GM18870 (cell line): ENCODE data around the gene CYSTM1.

Experiments
- ATAC-seq: cut with Tn5 transposase; IDR thresholded peaks from one replicate; pipeline ENCODE4 v1.9.1; 2021; ENCODE audit warnings: moderate library complexity; ENCODE audit not compliant: unreplicated experiment

Gene CYSTM1

DNA sequence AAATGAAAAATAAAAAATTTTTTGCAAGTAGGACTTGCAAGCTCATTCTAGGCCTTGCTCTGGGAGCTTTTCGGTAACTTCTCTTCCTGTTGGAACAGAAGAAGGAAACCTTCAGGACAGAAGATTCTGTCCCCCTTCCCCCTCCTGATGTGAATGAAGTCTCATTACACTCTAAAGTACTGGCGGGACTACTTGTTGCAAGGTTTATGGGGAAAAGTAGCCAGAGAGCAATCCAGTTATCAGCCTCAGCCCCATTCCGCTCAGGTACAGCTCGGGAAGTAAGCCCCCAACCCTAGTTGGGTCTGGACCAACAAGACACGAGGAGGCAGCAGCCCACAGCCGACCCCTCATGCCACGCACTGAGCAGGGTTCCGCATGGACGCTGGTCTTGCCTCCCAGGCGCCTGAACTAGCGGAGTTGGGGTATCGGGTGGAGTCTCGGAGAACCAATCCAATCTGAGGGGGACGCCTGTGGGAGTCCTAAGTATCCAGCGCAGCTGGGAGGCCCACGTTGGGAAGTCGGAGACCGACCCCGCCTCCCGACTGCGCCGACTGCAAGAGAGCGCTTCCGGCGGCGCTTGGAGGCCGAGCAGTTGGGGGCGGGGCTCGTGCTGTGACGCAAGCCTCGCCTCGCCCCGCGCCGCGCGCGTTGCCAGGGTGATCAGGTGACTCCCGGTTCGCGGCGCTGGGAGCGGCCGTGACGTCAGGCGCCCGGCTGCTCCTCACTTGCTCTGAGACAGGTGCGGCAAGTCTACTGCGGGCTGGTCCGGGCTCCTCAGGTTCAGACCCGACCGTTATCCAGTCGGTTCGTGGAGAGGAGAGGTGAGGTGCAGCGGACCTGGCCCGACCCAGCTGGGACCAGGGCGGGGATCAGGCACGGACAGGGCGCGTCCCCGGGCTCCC lies at the start of gene CYSTM1:
Gene CYSTM1, plus strand, starts transcription at position 724 of the 902 bp plus-strand sequence. CDS start 19,278 bp downstream, outside the sequence.
- ATAC-seq, result peak; percentile 78

GRCh38 chr5:140125637-140126036 lies 49.4 kb upstream of the CYSTM1 start, which contains the start of gene IGIP:
Gene IGIP, plus strand, starts transcription at chr5:140125937. Its CDS starts 2,540 bp downstream, at chr5:140128477.
- ATAC-seq, result no peak

DNA sequence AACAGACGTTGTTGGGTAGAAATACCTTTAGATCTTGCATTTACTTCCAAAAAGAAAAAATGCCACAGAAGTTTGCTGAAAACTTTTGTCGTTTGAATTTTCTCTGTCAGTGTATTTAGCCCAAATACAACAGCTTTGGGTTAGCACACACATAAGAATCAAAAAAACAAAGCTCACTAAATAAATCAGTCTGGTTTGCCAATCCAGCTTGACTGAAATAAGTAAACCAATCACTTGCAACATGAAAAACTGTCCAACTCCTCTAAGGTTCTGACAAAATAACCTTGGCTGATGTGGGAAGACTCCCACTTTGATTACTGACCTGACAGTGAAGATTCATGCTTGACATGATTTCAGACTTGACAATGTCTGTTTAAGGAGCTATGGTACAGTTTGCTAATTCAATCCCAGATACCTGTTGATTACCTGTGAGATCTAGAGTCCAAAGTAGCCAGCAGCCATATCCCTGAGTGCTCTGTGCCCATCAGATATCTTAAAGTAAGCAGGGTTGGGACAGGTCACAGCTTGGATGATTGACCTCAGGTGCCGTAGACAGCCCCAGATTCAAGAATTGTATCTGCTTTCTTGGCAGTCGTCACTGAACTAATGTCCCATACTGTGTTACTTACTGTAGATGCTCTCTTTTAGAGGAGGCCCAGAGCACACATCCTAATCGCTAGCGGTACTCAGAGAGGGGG lies 48.5 kb upstream of the CYSTM1 start:
- no peak for ATAC-seq

DNA sequence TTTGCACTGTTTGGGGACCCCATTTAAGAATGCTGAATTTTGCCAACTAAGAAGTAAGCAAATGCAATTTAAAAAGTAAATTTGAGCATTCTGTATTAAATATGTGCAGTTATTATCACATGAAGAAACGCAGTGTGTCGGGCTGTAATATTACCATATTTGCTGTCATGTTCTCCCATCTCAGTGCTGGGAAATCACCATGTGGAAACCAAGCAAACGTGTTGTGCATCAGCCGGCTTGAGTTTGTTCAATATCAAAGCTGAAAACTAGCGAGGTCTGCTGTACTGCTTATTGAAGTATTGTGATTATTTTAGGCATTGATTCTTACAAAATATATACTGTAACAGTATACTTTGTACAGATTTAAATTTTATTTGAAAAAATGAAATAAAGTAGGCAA lies 46.6 kb upstream of the CYSTM1 start:
- no peak for ATAC-seq

DNA sequence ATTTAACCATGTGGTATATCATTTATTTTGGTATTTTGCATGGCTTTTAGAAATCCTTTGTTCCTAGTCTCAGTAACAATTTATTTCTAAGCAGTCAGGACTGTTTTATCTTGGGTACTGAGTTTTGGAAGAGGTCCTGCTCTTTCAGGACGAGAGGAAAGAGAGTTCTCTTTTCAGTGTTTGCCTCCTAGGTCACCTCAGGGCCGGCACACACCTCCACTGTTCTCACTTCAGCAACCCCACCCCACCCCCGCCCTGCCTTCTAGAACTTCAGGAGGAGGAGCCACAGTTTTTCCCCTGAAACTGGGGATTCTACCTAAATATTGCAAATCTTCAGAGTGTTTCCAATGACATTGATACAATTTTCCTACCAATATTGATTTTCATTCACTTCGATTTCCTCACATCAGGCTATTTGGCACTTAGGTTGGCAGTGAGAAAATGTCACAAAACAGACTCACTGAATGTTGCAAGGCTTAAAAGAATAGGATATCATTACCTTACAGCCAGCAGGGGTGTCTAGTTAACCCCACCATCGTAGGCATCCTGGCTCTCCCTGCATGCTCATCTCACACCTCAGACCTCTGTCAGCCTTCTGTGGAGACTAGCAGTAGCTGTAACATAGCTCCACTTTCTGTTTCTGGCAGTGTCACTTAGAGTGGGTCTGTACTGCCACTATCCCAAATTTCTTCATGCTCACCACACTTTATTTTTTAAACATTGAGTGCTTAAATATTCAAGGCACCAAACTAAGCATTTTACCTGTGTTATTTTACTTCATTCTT lies 43.8 kb upstream of the CYSTM1 start:
- no peak for ATAC-seq

DNA sequence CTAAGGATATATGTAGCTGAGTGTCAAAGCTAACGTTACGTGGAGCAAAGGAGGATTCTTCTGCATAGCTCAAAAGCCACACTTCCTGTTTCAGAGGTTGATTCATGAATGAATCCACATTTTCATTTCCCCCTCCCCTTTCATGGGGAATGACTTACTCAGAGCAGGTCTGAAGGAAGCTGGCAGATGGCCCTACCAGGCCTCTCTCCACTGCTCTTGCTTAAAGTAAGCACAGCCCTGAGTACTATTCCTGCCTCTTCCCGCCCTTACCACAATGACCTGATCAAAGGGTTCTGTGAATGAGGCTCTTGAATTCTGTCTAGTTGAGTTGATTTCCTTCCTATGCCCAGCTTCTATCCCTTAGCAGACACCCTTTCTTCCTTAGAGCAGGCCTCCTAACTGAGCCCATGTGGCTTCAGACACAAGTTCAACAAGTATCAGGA lies 43.0 kb upstream of the CYSTM1 start:
- ATAC-seq, result no peak

DNA sequence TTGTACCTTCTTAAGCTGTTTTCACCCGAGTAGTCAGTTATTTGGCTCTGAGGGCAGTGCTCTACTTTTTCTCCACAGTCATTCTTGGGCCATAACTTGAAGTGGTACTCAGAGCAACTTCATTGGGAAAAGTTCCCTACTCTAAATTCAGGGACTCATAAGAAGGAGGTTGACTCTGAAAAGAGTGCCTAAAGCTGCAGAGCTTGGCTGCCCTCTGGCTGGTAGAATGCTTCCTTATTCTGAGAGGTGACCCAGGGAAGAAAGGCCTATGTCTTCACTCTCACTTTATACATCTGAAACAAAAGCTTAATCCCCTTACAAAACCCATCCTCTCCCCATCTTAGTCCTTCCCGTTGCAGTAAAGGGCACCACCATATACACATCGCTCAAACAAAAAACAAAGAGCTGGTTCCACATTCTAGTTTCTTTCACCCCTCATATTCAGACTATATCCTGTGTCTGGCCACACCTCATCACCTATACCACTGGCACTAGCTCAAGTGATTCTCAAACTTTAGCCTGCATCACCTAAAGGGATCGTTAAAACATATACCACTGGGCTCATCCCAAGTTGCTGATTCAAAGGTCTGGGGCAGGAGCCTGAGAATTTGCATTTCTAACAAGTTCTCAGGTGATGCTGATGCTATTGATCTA lies 41.3 kb upstream of the CYSTM1 start:
- no peak for ATAC-seq

- no peak for ATAC-seq
Measured at GRCh38 chr5:140134277-140134935, 40.6 kb upstream of the CYSTM1 start.

DNA sequence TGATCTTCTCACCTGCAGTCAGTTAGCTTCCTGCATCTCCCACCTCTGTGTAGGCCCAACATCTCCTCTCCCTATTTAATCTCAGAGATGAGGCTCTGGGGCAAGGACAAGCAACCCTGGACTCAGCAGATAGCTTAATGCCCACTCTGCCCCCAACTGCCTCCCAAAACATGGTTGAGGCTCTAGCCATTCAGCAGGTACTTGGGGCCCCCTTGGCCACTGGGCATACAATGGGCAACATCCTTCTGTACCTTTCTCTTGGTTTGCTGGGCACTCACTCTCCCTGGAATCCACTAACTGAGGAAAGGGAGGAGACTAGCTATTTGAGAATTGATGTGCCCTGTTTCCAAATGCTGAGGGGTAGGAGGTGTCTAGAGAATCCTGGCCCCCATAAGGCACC lies 39.9 kb upstream of the CYSTM1 start:
- no peak for ATAC-seq

DNA sequence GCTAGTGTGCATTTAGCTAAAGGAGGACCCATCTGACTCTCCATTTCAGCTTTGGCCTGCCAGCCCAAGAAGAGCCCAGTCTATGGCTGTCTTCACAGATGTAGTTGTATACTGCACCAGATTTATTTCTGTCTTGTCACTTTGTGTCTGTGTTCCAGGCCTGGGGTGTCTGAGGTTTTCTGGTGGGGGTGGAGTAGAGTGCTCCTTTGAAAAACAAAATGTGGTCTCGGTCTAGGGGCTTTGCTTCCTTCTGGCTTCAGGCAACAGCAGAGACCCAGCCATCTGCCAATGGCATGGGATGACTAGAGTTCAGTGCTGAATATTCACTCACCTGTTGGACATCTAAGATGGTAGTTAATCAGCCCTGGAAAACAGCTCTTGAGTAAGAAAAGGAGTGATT lies 38.4 kb upstream of the CYSTM1 start:
- no peak for ATAC-seq

GRCh38 chr5:140140435-140140834 lies 34.6 kb upstream of the CYSTM1 start:
- ATAC-seq, result no peak

GRCh38 chr5:140141241-140141640 lies 33.7 kb upstream of the CYSTM1 start:
- ATAC-seq, result no peak

GRCh38 chr5:140142246-140142645 lies 32.7 kb upstream of the CYSTM1 start:
- no peak for ATAC-seq

GRCh38 chr5:140142856-140143255 lies 32.1 kb upstream of the CYSTM1 start:
- ATAC-seq, result no peak

DNA sequence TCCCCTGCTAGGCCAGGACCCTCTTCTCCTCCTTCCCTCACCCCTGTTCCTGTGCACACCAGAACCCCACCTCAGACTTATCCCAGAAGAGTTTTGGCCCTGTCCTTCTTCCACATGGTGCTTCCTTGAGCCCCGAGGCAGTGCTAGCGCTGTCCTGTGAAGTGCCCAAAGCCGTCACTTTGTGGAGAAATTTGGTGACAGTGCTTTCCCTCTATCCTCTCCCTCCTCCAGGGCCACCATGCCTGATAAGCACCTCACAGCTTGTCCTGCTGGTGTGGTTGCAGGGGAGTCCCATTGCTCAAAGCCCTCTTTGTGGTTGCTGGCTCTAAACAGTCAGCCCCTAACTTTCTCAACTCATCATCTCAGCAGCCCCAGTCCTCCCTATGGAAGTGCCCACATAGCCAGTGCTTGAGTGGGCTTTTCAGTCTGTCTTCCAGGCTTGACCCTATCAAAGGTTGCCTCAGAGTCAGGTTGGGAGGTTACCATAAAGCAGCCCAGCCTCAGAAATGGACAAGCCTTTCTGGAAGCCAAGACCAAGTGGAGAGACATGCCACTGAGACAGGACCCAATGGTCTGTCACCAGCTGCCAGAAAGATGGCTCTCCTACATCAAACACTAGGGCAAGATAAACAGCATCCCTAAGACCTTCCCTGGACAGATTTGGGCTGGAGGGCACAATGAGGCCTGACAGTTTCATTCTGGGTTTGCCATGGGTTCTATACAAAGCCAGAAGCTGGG lies 31.3 kb upstream of the CYSTM1 start:
- no peak for ATAC-seq

DNA sequence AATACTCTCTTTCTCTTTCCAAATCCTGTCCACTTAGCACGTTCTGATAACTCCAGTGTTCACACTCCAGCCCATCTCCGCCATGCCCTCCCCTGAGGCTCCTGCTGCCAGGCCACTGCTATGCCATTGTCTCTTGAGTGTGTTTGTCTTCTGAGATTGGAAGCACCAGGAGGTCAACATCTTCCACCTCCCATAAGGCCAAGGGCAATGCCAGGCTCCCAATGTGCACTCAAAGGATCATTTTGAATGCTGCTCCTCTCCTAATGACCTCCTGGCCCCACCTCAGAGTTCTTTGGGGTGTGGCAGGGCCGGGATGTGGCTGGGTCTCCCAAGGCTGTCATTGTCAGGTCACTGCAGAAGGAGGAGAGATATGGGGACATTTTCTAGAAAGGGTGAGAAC lies 29.7 kb upstream of the CYSTM1 start:
- no peak for ATAC-seq

- ATAC-seq, result no peak
Measured at GRCh38 chr5:140145818-140146522, 29.0 kb upstream of the CYSTM1 start.

GRCh38 chr5:140146523-140146842 lies 28.5 kb upstream of the CYSTM1 start:
- no peak for ATAC-seq

DNA sequence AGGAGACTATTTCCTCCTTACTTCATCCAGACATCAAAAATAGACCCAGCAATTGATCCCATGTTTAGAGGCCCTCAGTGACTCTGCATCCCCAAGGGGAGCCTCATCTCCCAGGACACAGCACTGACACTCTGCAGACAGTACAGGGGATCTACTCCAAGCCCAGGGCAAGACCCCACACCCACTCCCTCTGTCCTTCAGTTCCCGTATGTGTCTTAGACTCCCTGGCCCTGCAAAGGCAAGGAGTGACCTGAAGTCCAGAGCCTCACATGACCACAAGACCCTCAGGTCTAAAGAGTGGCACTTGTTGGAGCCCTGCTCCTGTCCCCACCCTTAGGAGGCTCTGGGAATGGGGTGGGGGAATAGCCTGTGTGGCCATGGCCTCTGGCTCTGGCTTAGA lies 27.5 kb upstream of the CYSTM1 start:
- no peak for ATAC-seq
